WTC11 (cell line): ENCODE data around the gene SH3BGRL. TPM values are rescaled to one million over a fixed set of nuclear protein-coding genes. Genes with fewer than 3 reads are reported as not detected.
A peak's percentile ranks its signal among the peaks of the same experiment; 100 is the strongest.

Experiments used
- ATAC-seq: fragments of 200-7000 bp; cut with Tn5 transposase; 2 replicates; pipeline ENCODE4 v1.10.0; 2021; ENCODE audit warnings: mild to moderate bottlenecking, moderate library complexity
- CTCF ChIA-PET: fragments of 300-600 bp; sonication (Branson Sonifier 250); formaldehyde crosslinking; loops from one replicate; lab custom pipeline; 2021; ENCODE audit warnings: antibody characterized with exemption; lab: Charles Lee
- POLR2A ChIA-PET: fragments of 350-600 bp; sonication (Branson Sonifier 250); formaldehyde crosslinking; loops from one replicate; lab custom pipeline; 2021; ENCODE audit warnings: antibody characterized with exemption; lab: Charles Lee
- DNase-seq: peaks from one replicate; pipeline ENCODE4 v3.0.0; 2021; ENCODE audit warnings: low spot score
- H3K27ac Mint-ChIP-seq: 2 replicates; pipeline ENCODE4 v1.8.0; 2021; ENCODE audit warnings: mixed read lengths
- H3K27me3 Mint-ChIP-seq: 2 replicates; pipeline ENCODE4 v1.8.0; 2021; ENCODE audit warnings: low read depth, mild to moderate bottlenecking, moderate library complexity, mixed read lengths
- H3K36me3 Mint-ChIP-seq: 2 replicates; pipeline ENCODE4 v1.8.0; 2021; ENCODE audit warnings: mixed read lengths
- H3K4me1 Mint-ChIP-seq: 2 replicates; pipeline ENCODE4 v1.8.0; 2022; ENCODE audit warnings: mixed read lengths
- H3K4me3 Mint-ChIP-seq: 2 replicates; pipeline ENCODE4 v1.8.0; 2021; ENCODE audit warnings: mild to moderate bottlenecking, moderate library complexity, mixed read lengths
- H3K9me3 Mint-ChIP-seq: 2 replicates; pipeline ENCODE4 v1.8.0; 2021; ENCODE audit warnings: mixed read lengths
- ATF1 ChIP-seq: sonication (generic); formaldehyde crosslinking; IDR thresholded peaks from 2 replicates; pipeline ENCODE4 v1.8.1; 2023; ENCODE audit warnings: mild to moderate bottlenecking, moderate library complexity, missing genetic modification reagents
- ESRRA ChIP-seq: sonication (generic); formaldehyde crosslinking; IDR thresholded peaks from 2 replicates; pipeline ENCODE4 v1.8.1; 2022; ENCODE audit warnings: mild to moderate bottlenecking, missing genetic modification reagents, borderline replicate concordance
- FOXK1 ChIP-seq: sonication (generic); formaldehyde crosslinking; IDR thresholded peaks from 2 replicates; pipeline ENCODE4 v1.8.0; 2022; ENCODE audit warnings: mild to moderate bottlenecking, moderate library complexity, missing genetic modification reagents
- OVOL2 ChIP-seq: fragments of 250-450 bp; sonication (Bioruptor Pico); IDR thresholded peaks from 2 replicates; pipeline ENCODE4 v1.9.0; 2021; ENCODE audit warnings: mild to moderate bottlenecking, borderline replicate concordance
- RELA ChIP-seq: sonication (generic); formaldehyde crosslinking; IDR thresholded peaks from 2 replicates; pipeline ENCODE4 v1.8.1; 2022; ENCODE audit warnings: missing genetic modification reagents, mild to moderate bottlenecking, borderline replicate concordance
- ZNF263 ChIP-seq: sonication (generic); formaldehyde crosslinking; IDR thresholded peaks from 2 replicates; pipeline ENCODE4 v1.8.1; 2022; ENCODE audit warnings: low read depth, mild to moderate bottlenecking, moderate library complexity, missing genetic modification reagents
- total RNA-seq: library from RNA; stranded (reverse); gene quantifications from 3 replicates; pipeline ENCODE4 v1.2.3, GENCODE V29; 2021
- TF ChIP-seq, protein P1 (sequence below): sonication (generic); formaldehyde crosslinking; IDR thresholded peaks from 2 replicates; pipeline ENCODE4 v1.8.1; 2023; ENCODE audit warnings: mild to moderate bottlenecking, missing genetic modification reagents, borderline replicate concordance
- TF ChIP-seq, protein P2 (sequence below): sonication (generic); formaldehyde crosslinking; IDR thresholded peaks from 2 replicates; pipeline ENCODE4 v1.8.1; 2023; ENCODE audit warnings: mild to moderate bottlenecking, missing genetic modification reagents
- TF ChIP-seq, protein P3 (sequence below): sonication (generic); formaldehyde crosslinking; IDR thresholded peaks from 2 replicates; pipeline ENCODE4 v1.8.1; 2022; ENCODE audit warnings: low read depth, mild to moderate bottlenecking, moderate library complexity, missing genetic modification reagents, borderline replicate concordance
- TF ChIP-seq, protein P4 (sequence below): sonication (generic); formaldehyde crosslinking; IDR thresholded peaks from 2 replicates; pipeline ENCODE4 v1.8.0; 2023; ENCODE audit warnings: missing genetic modification reagents, mild to moderate bottlenecking, borderline replicate concordance
- TF ChIP-seq, protein P5 (sequence below): fragments of 250-450 bp; sonication (Bioruptor Pico); IDR thresholded peaks from 2 replicates; pipeline ENCODE4 v1.9.0; 2021; ENCODE audit warnings: mild to moderate bottlenecking
- TF ChIP-seq, protein P6 (sequence below): sonication (generic); formaldehyde crosslinking; conservative IDR thresholded peaks from 2 replicates; pipeline ENCODE4 v1.8.1; 2022; ENCODE audit warnings: mild to moderate bottlenecking, missing genetic modification reagents
- TF ChIP-seq, protein P7 (sequence below): sonication (generic); formaldehyde crosslinking; IDR thresholded peaks from 2 replicates; pipeline ENCODE4 v1.8.1; 2023; ENCODE audit warnings: mild to moderate bottlenecking, missing genetic modification reagents, moderate library complexity

SH3BGRL gene
- total RNA-seq, 1 experiment from 2014 or later: 37.3 TPM

DNA sequence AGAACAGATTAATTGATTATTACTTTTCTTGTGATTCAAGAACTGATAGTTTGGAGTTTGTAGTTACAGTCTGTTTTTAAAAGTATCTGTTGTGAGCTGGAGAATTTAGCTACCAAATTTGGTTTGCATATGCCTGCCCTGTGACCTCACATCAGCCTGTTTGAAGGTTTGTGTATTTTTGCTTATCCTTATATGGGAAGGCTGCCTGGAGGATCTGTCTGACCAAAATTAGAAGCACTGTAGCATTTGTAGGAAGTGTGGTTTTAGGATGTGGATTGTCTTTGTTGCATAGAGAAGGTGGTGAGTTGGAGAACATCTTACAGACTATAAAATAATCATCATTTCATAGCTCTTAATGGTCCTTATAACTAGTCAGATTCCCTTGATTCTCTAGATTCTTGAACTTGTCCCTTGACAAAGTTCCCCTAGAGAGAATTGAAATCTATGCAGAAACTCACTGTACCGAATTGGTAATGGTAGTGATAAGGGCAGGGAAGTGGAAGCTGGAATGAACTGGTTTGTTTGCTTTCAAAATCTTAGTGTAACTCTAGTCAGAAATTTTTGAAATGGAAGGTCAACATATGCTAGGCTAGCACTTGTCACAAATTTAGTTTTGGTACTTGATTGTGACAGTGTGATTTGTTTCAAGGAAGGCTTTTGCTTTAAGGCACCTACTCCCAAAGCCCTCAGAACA is 57.3 kb downstream of the SH3BGRL start (continued):
- TF ChIP-seq ATF1 (CRISPR knock-in tag) (no peak), FOXK1 (no peak), RELA (CRISPR knock-in tag) (no peak)
- TF ChIP-seq, protein P1, sequence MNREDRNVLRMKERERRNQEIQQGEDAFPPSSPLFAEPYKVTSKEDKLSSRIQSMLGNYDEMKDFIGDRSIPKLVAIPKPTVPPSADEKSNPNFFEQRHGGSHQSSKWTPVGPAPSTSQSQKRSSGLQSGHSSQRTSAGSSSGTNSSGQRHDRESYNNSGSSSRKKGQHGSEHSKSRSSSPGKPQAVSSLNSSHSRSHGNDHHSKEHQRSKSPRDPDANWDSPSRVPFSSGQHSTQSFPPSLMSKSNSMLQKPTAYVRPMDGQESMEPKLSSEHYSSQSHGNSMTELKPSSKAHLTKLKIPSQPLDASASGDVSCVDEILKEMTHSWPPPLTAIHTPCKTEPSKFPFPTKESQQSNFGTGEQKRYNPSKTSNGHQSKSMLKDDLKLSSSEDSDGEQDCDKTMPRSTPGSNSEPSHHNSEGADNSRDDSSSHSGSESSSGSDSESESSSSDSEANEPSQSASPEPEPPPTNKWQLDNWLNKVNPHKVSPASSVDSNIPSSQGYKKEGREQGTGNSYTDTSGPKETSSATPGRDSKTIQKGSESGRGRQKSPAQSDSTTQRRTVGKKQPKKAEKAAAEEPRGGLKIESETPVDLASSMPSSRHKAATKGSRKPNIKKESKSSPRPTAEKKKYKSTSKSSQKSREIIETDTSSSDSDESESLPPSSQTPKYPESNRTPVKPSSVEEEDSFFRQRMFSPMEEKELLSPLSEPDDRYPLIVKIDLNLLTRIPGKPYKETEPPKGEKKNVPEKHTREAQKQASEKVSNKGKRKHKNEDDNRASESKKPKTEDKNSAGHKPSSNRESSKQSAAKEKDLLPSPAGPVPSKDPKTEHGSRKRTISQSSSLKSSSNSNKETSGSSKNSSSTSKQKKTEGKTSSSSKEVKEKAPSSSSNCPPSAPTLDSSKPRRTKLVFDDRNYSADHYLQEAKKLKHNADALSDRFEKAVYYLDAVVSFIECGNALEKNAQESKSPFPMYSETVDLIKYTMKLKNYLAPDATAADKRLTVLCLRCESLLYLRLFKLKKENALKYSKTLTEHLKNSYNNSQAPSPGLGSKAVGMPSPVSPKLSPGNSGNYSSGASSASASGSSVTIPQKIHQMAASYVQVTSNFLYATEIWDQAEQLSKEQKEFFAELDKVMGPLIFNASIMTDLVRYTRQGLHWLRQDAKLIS (CRISPR knock-in tag): no peak

DNA sequence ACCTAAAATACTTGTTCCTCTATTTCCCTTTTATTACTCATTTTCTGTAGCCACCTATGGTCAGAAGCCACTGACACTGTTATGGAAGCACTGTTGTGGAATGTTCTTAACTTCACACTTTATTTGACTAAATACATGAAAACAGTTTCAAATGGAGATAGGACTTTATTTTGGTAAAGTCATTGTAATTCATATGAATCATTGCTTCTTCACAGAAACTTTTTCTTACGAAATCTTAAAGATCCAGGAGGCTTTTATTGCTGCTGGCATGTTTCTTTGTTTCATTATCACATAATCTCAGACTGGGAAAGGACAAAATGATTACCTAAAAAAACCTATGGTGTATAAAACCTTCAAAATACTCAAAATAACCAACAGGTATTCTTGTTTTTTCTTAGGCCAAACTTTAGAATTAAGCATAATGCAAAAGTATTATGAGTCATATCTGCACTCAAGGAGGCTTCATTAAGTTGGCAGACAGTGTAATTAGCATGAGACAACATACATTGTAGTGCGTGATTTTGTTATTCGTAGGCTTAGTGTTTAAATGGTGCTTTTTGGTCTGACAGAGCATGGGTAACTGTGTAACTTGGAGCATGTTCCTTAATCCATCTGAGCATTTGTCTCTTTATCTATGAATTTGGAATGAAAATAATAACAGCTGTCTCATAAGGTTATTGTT is 58.0 kb downstream of the SH3BGRL start:
- POLR2A ChIA-PET: no interaction called here
- no peak overlapping the region for H3K4me3 Mint-ChIP-seq

DNA sequence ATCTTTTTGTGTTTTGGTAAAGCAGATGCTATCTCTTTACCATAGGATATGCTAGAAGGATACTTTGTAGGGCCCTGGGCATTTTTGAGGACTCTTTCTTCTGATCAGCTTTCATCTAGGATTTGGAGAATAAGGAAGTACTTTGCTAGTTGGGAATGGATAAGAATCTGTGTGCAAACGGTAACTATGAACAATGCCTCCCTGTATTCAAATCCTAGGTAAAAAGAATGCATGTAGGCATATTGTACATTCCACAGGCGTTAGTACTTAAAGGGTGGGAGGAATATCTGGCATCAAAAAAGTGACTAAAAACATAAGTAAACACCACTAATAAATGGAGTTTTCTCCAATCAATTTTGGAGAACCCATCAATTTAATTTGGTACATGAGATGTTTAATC is 59.7 kb downstream of the SH3BGRL start:
- DNase-seq (no peak), ATAC-seq (no peak)
- ChIA-PET CTCF (no interaction called here), POLR2A (no interaction called here)
- Mint-ChIP-seq H3K4me1 (peaks cover 63% of the 10 kb centered on the region), H3K36me3 (no peaks in the 10 kb centered on the region), H3K27me3 (no peaks in the 10 kb centered on the region), H3K27ac (no peak overlapping the region), H3K4me3 (no peak overlapping the region), H3K9me3 (no peaks in the 10 kb centered on the region)
- TF ChIP-seq, protein P2, sequence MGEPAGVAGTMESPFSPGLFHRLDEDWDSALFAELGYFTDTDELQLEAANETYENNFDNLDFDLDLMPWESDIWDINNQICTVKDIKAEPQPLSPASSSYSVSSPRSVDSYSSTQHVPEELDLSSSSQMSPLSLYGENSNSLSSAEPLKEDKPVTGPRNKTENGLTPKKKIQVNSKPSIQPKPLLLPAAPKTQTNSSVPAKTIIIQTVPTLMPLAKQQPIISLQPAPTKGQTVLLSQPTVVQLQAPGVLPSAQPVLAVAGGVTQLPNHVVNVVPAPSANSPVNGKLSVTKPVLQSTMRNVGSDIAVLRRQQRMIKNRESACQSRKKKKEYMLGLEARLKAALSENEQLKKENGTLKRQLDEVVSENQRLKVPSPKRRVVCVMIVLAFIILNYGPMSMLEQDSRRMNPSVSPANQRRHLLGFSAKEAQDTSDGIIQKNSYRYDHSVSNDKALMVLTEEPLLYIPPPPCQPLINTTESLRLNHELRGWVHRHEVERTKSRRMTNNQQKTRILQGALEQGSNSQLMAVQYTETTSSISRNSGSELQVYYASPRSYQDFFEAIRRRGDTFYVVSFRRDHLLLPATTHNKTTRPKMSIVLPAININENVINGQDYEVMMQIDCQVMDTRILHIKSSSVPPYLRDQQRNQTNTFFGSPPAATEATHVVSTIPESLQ (CRISPR knock-in tag): no peak
- TF ChIP-seq, protein P3, sequence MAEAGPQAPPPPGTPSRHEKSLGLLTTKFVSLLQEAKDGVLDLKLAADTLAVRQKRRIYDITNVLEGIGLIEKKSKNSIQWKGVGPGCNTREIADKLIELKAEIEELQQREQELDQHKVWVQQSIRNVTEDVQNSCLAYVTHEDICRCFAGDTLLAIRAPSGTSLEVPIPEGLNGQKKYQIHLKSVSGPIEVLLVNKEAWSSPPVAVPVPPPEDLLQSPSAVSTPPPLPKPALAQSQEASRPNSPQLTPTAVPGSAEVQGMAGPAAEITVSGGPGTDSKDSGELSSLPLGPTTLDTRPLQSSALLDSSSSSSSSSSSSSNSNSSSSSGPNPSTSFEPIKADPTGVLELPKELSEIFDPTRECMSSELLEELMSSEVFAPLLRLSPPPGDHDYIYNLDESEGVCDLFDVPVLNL (CRISPR knock-in tag): no peak
- no peak for TF ChIP-seq OVOL2 (CRISPR knock-in tag)
- TF ChIP-seq, protein P4, sequence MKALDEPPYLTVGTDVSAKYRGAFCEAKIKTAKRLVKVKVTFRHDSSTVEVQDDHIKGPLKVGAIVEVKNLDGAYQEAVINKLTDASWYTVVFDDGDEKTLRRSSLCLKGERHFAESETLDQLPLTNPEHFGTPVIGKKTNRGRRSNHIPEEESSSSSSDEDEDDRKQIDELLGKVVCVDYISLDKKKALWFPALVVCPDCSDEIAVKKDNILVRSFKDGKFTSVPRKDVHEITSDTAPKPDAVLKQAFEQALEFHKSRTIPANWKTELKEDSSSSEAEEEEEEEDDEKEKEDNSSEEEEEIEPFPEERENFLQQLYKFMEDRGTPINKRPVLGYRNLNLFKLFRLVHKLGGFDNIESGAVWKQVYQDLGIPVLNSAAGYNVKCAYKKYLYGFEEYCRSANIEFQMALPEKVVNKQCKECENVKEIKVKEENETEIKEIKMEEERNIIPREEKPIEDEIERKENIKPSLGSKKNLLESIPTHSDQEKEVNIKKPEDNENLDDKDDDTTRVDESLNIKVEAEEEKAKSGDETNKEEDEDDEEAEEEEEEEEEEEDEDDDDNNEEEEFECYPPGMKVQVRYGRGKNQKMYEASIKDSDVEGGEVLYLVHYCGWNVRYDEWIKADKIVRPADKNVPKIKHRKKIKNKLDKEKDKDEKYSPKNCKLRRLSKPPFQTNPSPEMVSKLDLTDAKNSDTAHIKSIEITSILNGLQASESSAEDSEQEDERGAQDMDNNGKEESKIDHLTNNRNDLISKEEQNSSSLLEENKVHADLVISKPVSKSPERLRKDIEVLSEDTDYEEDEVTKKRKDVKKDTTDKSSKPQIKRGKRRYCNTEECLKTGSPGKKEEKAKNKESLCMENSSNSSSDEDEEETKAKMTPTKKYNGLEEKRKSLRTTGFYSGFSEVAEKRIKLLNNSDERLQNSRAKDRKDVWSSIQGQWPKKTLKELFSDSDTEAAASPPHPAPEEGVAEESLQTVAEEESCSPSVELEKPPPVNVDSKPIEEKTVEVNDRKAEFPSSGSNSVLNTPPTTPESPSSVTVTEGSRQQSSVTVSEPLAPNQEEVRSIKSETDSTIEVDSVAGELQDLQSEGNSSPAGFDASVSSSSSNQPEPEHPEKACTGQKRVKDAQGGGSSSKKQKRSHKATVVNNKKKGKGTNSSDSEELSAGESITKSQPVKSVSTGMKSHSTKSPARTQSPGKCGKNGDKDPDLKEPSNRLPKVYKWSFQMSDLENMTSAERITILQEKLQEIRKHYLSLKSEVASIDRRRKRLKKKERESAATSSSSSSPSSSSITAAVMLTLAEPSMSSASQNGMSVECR (CRISPR knock-in tag): no peak
- TF ChIP-seq ESRRA (CRISPR knock-in tag): no peak
- no peak for TF ChIP-seq ZNF263 (CRISPR knock-in tag)
- TF ChIP-seq, protein P5, sequence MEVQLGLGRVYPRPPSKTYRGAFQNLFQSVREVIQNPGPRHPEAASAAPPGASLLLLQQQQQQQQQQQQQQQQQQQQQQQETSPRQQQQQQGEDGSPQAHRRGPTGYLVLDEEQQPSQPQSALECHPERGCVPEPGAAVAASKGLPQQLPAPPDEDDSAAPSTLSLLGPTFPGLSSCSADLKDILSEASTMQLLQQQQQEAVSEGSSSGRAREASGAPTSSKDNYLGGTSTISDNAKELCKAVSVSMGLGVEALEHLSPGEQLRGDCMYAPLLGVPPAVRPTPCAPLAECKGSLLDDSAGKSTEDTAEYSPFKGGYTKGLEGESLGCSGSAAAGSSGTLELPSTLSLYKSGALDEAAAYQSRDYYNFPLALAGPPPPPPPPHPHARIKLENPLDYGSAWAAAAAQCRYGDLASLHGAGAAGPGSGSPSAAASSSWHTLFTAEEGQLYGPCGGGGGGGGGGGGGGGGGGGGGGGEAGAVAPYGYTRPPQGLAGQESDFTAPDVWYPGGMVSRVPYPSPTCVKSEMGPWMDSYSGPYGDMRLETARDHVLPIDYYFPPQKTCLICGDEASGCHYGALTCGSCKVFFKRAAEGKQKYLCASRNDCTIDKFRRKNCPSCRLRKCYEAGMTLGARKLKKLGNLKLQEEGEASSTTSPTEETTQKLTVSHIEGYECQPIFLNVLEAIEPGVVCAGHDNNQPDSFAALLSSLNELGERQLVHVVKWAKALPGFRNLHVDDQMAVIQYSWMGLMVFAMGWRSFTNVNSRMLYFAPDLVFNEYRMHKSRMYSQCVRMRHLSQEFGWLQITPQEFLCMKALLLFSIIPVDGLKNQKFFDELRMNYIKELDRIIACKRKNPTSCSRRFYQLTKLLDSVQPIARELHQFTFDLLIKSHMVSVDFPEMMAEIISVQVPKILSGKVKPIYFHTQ (CRISPR knock-in tag): no peak

More for the DNA sequence above, 58.0 kb downstream of the SH3BGRL start:
- no peaks in the 10 kb centered on the region for H3K36me3 Mint-ChIP-seq
- H3K27me3 Mint-ChIP-seq: no peaks in the 10 kb centered on the region
- TF ChIP-seq, protein P6, sequence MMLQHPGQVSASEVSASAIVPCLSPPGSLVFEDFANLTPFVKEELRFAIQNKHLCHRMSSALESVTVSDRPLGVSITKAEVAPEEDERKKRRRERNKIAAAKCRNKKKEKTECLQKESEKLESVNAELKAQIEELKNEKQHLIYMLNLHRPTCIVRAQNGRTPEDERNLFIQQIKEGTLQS: no peak
- TF ChIP-seq, protein P7, sequence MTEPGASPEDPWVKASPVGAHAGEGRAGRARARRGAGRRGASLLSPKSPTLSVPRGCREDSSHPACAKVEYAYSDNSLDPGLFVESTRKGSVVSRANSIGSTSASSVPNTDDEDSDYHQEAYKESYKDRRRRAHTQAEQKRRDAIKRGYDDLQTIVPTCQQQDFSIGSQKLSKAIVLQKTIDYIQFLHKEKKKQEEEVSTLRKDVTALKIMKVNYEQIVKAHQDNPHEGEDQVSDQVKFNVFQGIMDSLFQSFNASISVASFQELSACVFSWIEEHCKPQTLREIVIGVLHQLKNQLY: no peak
- ATAC-seq (no peak), DNase-seq (no peak)
- H3K9me3 Mint-ChIP-seq: no peaks in the 10 kb centered on the region
- peak overlapping the region; percentile 88; the same call in 1 of the 2 replicates for H3K27ac Mint-ChIP-seq
- peaks cover 64% of the 10 kb centered on the region for H3K4me1 Mint-ChIP-seq
- CTCF ChIA-PET: no interaction called here
